GM12878 (cell line): ENCODE results near the gene TAMALIN.

Experiments used
- BACH1 ChIP-seq: fragments of 450-650 bp; IDR thresholded peaks from 2 replicates; pipeline ENCODE4 v1.6.1; 2017; ENCODE audit warnings: mild to moderate bottlenecking, borderline replicate concordance
- CEBPB ChIP-seq, 2 experiments: fragments of 150-350 bp in 1 of 2; IDR thresholded peaks; 2 replicates each; pipeline ENCODE4 v1.6.1; 2012 to 2014; ENCODE audit warnings: low read depth in 2 of 2, low read length in 2 of 2, borderline replicate concordance in 1 of 2, inconsistent platforms in 1 of 2
- CREB1 ChIP-seq: IDR thresholded peaks from 2 replicates; pipeline ENCODE4 v1.6.1; 2012; ENCODE audit warnings: low read depth, mild to moderate bottlenecking, inconsistent platforms
- ESRRA ChIP-seq: IDR thresholded peaks from 2 replicates; pipeline ENCODE4 v1.6.1; 2012; ENCODE audit warnings: mild to moderate bottlenecking, low read length, improper control_type of control experiment
- FOXM1 ChIP-seq: IDR thresholded peaks from 2 replicates; pipeline ENCODE4 v1.6.1; 2012; ENCODE audit warnings: low read depth, mild to moderate bottlenecking, inconsistent platforms, low read length, moderate library complexity
- JUND ChIP-seq: IDR thresholded peaks from 2 replicates; pipeline ENCODE4 v1.6.1; 2012; ENCODE audit warnings: low read depth, mild to moderate bottlenecking, low read length, improper control_type of control experiment, moderate library complexity
- MXI1 ChIP-seq: fragments of 150-350 bp; IDR thresholded peaks from 2 replicates; pipeline ENCODE4 v1.6.1; 2011; ENCODE audit warnings: low read depth, mild to moderate bottlenecking, inconsistent platforms, low read length, improper control_type of control experiment
- RAD51 ChIP-seq: fragments of 450-650 bp; IDR thresholded peaks from 2 replicates; pipeline ENCODE4 v1.6.1; 2016; ENCODE audit warnings: moderate library complexity, mild to moderate bottlenecking, inconsistent platforms
- SIN3A ChIP-seq: IDR thresholded peaks from 2 replicates; pipeline ENCODE4 v1.6.1; 2012; ENCODE audit warnings: low read depth, low read length, improper control_type of control experiment
- ZNF24 ChIP-seq: fragments of 450-650 bp; IDR thresholded peaks from 2 replicates; pipeline ENCODE4 v1.6.1; 2017; ENCODE audit warnings: antibody characterized with exemption, mild to moderate bottlenecking
- ZZZ3 ChIP-seq: IDR thresholded peaks from 2 replicates; pipeline ENCODE4 v1.6.1; 2011; ENCODE audit warnings: low read depth; ENCODE audit not compliant: control insufficient read depth, insufficient read length
- TF ChIP-seq, protein P1 (sequence below): fragments of 450-650 bp; IDR thresholded peaks from 2 replicates; pipeline ENCODE4 v1.6.1; 2017; ENCODE audit warnings: mild to moderate bottlenecking

DNA sequence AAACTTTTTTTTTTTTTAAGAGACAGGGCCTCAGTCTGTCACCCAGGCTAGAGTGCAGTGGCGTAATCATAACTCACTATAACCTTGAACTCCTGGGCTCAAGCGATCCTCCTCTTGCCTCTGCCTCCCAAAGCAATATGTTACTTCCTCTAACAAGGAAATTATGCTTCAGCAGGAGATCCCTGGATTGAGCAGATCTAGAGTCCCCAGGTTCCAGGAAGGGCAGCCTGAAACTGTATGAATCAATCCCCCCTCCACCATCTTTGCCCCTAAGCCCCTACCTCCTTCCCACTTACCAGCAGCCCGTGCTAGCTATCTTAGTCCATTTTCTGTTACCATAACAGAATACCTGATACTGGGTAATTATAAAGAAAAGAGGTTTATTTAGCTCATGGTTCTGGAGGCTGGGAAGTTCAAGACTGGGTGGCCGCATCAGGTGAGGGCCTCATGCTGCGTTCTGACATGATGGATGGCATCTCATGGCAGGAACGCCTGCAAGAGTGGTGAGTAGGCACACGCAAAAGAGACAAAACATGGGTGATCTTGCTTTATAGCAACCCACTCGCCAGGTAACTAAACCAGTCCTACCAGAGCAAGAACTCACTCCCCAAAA, 5.0 kb downstream of the TAMALIN start:
- TF ChIP-seq FOXM1 (no peak), ESRRA (no peak), BACH1 (no peak), MXI1 (no peak), ZZZ3 (no peak), CEBPB (IDR thresholded peaks at IDR 0.05; ENCODE audit: borderline replicate concordance in 1 of 2, low read depth in 2 of 2, low read length in 2 of 2) (no peak), SIN3A (no peak), JUND (no peak), CREB1 (no peak), ZNF24 (no peak), RAD51 (no peak)
- TF ChIP-seq, protein P1, sequence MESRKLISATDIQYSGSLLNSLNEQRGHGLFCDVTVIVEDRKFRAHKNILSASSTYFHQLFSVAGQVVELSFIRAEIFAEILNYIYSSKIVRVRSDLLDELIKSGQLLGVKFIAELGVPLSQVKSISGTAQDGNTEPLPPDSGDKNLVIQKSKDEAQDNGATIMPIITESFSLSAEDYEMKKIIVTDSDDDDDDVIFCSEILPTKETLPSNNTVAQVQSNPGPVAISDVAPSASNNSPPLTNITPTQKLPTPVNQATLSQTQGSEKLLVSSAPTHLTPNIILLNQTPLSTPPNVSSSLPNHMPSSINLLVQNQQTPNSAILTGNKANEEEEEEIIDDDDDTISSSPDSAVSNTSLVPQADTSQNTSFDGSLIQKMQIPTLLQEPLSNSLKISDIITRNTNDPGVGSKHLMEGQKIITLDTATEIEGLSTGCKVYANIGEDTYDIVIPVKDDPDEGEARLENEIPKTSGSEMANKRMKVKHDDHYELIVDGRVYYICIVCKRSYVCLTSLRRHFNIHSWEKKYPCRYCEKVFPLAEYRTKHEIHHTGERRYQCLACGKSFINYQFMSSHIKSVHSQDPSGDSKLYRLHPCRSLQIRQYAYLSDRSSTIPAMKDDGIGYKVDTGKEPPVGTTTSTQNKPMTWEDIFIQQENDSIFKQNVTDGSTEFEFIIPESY: no peak
